Measurements from ENCODE around the gene AGAP5.
A peak's percentile ranks its signal among the peaks of the same experiment; 100 is the strongest.
"Not testable (repeated sequence)": the region's sequence is repeated elsewhere in the genome, so short reads cannot be mapped to it uniquely, and the experiment has no call there.

Gene AGAP5

GRCh38 chr10:73697675-73698159 is at the start of gene AGAP5:
Gene AGAP5, minus strand, starts transcription at chr10:73698109. Its CDS starts 354 bp downstream, at chr10:73697755.
- not testable (repeated sequence) for DNase-seq

- DNase-seq: no peak
Observed at GRCh38 chr10:73746721-73747120, 48.8 kb upstream of the AGAP5 start.

DNA sequence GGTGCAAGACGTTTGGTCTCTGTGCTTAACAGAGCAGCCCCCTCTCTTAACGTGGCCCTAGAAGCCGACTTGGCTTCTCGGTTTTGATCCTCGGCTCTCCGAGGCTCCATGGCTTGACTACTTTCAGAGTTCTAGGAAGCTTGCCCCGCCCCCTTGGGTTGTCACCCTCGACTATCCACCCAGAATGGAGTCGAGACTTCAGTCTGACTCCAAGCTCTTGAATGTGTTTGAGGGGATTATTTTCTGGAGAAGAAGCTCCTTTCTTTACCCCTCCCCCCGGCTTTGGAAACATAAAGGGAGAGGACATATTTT is 46.7 kb upstream of the AGAP5 start:
- DNase-seq: peak; percentile 51 to 54

DNA sequence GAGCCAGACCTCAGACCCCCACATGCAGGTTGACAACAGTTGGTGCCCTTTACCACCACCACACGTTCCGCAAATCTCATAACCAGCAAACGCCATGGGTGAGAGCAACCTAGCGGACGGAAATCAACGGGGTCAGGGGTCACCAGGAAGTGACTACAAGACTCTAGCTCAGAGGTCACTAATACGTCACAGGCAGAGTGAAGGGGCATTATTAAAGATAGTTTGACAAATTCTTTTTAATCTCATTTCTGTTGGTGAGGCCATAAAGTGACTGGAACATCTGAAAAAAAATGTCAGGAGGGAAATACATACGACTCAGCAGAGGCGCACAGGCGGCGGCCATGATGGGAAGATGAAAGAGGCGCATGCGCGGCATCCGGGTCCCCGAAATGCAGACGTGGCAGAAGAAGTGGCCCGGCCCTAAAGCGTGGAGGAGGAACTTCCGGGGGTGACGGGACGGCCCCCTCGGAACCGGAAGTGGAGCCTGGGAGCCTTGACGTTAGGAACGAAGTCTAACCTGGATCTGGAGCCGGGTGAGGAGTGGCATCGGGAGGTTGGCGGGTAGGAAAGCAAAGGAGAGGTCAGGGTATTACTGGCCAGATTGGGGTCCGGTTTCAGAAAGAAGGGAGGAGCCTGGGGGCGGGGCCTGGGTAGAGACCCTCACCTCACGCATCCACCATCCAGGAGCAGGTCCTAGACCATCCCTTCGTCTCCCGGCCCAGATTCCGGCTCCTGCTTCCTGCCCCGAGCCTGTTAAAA is 46.2 kb upstream of the AGAP5 start, which contains the start of gene SEC24C:
Gene SEC24C (plus strand): TSS at position 468 of the 759 bp plus-strand sequence. CDS start 2,461 bp downstream, outside the sequence.
- DNase-seq: peak; percentile 91 to 94

DNA sequence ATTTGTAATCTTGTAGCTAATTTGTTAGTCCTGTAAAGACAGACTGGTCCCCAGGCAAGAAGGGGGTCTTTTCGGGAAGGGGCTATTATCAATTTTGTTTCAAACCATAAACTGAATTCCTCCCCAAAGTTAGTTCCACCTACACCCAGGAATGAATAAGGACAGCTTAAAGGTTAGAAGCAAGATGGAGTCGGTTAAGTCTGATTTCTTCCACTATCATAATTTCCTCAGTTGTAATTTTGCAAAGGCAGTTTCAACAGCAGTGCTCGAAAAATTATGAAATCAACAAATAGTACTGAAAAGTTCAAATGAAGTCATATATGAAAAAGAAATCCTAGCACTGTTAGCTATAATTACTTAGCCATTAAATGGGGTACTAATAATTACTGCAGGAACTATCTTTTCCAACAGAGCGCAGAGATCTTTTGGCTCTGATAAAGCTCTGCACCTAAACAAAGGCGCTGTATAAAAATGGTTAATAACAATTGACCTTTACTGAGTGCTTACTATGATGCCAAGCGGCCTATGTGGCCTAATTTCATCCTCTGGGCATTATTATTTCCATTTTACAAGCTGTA is 45.5 kb upstream of the AGAP5 start:
- DNase-seq: no peak

DNA sequence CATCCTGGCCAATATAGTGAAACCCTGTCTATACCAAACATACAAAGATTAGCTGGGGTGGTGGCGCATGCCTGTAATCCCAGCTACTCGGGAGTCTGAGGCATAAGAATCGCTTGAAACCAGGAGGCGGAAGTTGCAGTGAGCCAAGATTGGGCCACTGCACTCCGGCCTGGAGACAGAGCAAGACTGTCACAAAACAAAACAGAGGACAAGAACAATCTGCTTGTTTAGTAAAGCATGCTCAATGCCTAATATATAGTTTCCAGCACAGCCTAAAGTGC is 44.5 kb upstream of the AGAP5 start:
- DNase-seq: no peak

- not testable (repeated sequence) for DNase-seq
Observed at GRCh38 chr10:73740501-73741254, 42.8 kb upstream of the AGAP5 start.

- DNase-seq: no peak
Observed at GRCh38 chr10:73734796-73735305, 36.9 kb upstream of the AGAP5 start.

- DNase-seq: no peak
Observed at GRCh38 chr10:73734028-73734720, 36.3 kb upstream of the AGAP5 start.

GRCh38 chr10:73732931-73733623 is 35.2 kb upstream of the AGAP5 start:
- no peak for DNase-seq

DNA sequence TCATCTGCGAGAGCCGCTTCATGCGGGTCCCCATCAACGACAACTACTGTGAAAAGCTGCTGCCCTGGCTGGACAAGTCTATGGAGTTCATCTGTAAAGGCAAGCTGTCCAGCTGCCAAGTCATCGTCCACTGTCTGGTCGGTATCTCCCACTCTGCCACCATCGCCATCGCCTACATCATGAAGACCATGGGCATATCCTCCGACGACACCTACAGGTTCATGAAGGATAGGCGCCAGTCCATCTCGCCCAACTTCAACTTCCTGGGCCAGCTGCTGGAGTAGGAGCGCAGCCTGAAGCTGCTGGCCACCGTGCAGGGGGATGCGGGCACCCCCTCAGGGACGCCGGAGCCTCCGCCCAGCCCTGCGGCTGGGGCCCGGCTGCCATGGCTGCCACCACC is 34.5 kb upstream of the AGAP5 start:
- no peak for DNase-seq

- DNase-seq: no peak
Observed at GRCh38 chr10:73731588-73732375, 33.9 kb upstream of the AGAP5 start.

- DNase-seq: peak; percentile 85 to 86
Observed at GRCh38 chr10:73730153-73730906, 32.4 kb upstream of the AGAP5 start.

- peak in 1 of 2 experiments; percentile 53 for DNase-seq
Observed at GRCh38 chr10:73729781-73730152, 31.9 kb upstream of the AGAP5 start.

GRCh38 chr10:73723516-73723915 is 25.6 kb upstream of the AGAP5 start:
- no peak for DNase-seq

DNA sequence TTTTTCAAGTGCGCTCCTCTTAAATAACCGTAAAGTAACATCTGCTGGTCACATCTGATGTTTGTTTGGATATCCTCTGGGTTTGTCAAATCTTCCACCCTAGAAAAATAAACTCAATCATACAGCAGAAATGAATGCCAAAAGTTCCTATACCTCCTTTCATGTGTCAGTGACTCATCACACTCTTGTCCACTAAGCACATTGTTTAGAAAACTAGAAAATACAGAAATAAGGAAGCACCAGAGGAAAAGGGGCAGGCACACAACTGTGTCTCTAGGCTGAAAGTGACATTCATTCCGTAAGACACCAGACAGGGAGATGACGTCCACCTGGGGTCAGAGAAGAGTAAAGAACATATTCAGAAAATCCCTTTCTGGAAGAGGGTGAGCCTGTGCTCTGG is 22.7 kb upstream of the AGAP5 start:
- not testable (repeated sequence) for DNase-seq

DNA sequence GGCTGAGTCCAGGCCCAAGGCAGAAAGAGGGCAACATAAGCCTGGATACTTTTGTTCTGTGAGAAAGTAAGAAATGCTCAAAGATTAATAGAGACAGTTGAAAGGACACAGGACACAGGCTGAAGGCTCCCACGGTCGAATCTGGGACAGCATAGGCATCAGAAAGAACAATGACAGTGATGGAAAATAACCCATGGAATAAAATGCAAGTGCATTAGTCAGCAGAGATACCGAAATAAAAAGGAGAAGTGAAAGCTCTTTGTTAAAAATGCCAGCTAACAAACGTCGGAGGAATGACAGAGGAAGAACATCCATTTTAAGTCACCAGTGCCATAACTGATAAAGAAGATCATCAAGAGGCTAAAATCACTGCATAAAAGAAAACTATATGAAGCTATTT is 19.6 kb upstream of the AGAP5 start:
- no peak for DNase-seq

DNA sequence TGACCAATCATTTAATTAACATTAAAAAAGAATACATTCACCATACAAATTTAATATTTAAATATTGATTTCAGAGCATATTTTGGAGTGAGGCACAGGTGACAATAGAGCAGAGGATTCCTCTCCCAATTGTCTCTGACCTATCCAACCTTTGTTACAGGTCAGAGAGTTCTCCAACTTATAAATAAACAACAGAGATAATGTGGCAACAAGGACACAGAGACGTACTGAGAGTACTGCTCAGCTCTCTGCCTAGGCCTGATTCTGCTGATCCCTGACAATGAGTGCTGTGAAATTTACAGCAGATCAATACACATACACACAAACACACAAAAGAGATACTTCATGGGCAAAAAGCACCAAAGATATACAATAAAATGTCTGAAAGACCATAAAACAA is 18.3 kb upstream of the AGAP5 start:
- DNase-seq: no peak

DNA sequence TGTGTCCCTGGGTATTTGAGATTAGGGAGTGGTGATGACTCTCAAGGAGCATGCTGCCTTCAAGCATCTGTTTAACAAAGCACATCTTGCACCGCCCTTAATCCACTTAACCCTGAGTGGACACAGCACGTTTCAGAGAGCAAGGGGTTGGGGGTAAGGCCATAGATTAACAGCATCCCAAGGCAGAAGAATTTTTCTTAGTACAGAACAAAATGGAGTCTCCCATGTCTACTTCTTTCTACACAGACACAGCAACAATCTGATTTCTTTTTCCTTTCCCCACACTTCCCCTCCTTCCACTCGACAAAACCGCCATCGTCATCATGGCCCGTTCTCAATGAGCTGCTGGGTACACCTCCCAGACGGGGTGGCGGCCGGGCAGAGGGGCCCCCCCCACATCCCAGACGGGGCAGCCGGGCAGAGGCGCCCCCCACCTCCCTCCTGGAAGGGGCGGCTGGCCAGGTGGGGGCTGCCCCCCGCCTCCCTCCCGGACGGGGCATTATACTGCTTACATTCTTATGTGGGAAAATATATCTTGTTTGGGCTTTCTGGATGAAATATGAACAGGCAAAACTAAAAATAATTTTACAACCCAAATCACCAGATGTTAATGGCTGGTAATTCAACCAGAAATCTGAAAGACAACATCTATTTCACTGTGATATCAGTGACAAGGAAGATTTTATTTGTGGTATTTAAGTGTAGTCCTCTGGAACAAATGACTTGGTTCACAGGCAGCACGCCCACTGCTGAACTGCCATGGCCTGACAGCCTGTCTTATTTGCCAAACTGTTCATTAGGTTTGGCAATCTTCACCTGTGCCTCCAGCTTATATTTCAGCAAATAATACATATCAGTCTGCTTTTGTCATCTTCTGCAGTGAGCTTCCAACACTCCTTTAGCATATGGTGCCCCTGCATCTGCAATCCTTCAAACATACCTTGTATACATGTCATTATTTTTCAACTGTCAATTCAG is 17.6 kb upstream of the AGAP5 start:
- not testable (repeated sequence) for DNase-seq

GRCh38 chr10:73714483-73714882 is 16.6 kb upstream of the AGAP5 start:
- not testable (repeated sequence) for DNase-seq
